ENCODE measurements around the gene ST7.

ST7 gene

GRCh38 chr7:117278040-117278439 lies 324.7 kb downstream of the ST7 start:
- no peak for DNase-seq
- Histone ChIP-seq H3K9me3 (ENCODE audit: severe bottlenecking) (no peaks in the 10 kb centered on the region), H3K4me3 (ENCODE audit: low read depth, low read length) (no peak overlapping the region), H3K27me3 (ENCODE audit: insufficient read depth, low read depth, severe bottlenecking) (peaks cover 81% of the 10 kb centered on the region), H3K36me3 (no peaks in the 10 kb centered on the region), H3K27ac (no peak overlapping the region)
- TF ChIP-seq, protein P1, sequence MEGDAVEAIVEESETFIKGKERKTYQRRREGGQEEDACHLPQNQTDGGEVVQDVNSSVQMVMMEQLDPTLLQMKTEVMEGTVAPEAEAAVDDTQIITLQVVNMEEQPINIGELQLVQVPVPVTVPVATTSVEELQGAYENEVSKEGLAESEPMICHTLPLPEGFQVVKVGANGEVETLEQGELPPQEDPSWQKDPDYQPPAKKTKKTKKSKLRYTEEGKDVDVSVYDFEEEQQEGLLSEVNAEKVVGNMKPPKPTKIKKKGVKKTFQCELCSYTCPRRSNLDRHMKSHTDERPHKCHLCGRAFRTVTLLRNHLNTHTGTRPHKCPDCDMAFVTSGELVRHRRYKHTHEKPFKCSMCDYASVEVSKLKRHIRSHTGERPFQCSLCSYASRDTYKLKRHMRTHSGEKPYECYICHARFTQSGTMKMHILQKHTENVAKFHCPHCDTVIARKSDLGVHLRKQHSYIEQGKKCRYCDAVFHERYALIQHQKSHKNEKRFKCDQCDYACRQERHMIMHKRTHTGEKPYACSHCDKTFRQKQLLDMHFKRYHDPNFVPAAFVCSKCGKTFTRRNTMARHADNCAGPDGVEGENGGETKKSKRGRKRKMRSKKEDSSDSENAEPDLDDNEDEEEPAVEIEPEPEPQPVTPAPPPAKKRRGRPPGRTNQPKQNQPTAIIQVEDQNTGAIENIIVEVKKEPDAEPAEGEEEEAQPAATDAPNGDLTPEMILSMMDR (IDR thresholded peaks at IDR 0.05; ENCODE audit: low read depth, low read length), result no peak

DNA sequence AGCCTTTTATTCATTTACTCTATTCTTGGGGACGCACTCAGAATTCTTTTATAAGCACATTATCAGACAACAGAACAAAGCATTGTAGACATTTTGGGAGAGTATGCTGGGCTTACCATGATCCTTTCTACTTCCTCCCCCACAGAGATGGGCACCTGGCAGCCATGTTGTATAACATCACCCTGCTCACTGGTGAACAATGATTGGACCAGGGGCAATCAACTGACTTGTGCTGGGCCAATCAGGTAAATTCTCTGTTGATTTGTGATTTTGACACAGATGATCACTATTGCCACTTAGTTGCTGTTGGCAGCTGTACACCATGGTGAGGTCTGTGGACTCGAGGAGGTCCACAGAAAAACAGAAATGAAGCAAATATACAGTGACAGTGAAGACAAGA lies 325.9 kb downstream of the ST7 start:
- no peak for DNase-seq
- H3K27ac ChIP-seq, result no peak overlapping the region
- no peak overlapping the region for H3K4me3 ChIP-seq (ENCODE audit: low read depth, low read length)
- H3K9me3 ChIP-seq (ENCODE audit: severe bottlenecking), result no peaks in the 10 kb centered on the region
- TF ChIP-seq, protein P1 (IDR thresholded peaks at IDR 0.05; ENCODE audit: low read depth, low read length), result no peak
- no peaks in the 10 kb centered on the region for H3K36me3 ChIP-seq
- peaks cover 81% of the 10 kb centered on the region for H3K27me3 ChIP-seq (ENCODE audit: insufficient read depth, low read depth, severe bottlenecking)
